GM19240 (cell line): ENCODE results near the gene RRP36.
"Not testable (repeated sequence)": the region's sequence is repeated elsewhere in the genome, so short reads cannot be mapped to it uniquely, and the experiment has no call there.

Source experiments
- DNase-seq: peaks from one replicate; pipeline ENCODE4 v3.0.0; 2011; ENCODE audit warnings: low spot score; ENCODE audit not compliant: insufficient read length

Gene RRP36

DNA sequence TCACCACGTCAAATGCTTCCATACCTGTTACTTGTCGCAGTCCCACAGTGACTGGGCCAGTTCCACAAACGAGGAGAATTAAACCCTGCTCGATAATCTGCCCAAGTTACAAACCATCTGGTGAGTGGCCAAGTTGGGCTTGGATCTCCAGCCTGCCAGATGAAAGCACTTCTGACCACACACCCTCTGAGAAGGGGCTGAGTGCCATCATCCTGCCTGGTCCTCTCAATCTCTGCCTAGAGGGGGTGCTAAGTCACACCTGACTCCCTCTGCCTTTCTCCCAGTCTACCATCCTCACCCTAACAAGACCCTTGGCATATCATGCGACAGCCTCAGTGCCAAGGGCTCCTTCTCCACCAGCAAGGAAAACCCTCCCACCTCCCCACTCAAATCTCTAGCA, 15.8 kb downstream of the RRP36 start:
- no peak for DNase-seq

DNA sequence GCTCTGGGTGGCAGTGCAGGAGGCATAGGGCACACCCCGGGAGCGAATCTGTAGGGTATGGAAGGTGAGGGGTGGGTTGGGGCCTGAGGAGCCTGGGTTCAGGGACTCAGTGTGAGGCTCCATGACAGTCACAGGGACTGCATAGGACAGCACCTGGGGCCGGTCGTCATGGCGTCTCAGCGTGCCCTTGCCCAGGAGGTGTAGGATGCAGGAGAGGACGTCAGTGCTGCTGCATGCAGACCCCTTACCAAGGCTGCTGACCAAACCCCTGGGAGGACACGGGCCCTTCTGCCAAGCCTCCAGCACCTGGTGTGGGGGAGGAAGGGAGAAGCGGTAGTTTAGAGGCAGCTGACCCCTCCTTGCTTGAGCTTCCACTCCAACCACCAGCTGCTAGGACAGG, 16.3 kb downstream of the RRP36 start:
- DNase-seq = no peak

DNA sequence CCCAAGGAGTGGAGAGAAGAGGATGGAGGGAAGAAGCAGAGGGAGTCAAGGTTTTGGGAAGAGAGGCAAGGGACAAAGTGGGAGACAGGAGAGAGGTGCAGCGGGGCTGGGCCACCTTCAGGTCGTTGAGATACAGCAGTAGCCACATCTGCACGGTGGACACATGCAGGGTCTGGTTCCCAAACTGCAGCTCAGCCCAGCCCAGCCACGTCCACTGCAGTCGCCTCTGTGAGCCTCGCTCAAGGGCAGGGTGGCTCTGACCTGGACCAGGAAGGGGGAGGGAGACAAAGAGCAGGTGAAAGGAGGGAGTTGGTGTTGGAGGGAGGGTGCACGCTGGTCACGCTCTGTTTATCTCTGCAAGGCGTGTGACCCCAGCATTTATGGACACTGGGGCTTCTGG, 17.3 kb downstream of the RRP36 start:
- no peak for DNase-seq

DNA sequence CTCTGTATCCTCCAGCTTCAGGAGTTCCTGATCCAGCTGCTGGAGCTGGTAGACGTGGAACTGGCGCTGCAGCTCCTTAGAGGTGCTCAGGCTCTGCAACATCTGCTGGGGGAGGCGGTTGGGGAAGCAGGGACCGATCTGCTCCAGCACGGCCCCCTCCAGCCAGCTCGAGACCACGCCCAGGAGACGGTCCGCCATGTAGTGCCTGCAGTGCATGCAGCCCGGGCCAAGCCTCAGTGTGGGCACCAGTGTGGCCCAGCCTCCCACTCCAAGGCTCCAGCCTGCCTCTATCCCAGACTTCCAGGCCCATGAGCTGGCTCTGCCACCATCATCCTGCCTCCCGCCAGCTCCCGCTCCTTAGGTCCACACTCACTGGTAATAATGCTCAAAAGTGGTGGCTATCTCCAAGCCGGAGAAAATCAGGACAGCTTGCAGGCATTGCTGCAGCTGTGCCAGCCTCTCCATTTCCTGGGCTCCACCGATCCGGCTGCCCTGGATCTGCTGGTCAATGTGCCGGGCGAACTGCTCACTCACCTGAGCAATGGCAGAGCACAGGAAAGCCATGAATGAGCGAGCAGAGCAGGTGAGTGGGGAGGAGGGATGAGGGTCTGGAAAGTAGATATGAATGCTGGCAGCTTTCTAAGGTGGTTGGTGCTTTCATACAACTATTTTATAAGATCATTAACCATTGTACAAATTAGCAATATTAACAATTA, 19.3 kb downstream of the RRP36 start:
- no peak for DNase-seq

DNA sequence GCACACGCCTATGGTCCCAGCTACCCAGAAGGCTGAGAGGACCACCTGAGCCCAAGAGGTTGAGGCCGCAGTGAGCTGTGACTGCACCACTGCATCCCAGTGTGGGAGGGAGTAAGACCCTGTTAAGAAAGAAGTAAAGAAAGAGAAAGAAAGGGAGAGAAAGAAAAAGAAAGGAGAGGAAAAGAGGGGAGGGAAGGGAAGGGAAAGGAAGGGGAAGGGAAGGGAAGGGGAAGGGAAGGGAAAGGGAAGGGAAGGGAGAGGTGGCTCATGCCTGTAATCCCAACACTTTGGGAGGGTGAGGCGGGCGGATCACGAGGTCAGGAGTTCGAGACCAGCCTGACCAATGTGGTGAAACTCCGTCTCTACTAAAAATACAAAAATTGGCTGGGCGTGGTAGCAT, 20.1 kb downstream of the RRP36 start:
- DNase-seq = not testable (repeated sequence)

DNA sequence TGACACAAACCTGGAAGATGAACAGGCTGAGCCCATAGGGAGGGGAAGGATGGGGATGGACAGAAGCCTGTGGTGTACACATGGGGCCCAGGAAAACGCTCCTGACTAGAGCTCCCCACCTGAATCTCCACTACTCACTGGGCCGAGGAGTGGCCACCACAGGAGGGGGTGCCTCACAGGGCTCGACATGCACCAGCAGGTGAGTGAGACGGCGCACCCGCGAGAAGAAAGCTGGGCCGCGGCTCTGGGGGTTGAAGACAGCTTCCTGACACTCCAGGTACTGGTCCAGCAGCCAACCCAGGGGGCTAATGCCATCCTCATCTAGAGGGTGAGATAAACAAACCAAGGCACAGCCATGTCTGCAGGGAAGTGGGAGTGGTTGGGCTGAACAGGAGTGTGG, 21.9 kb downstream of the RRP36 start:
- no peak for DNase-seq

DNA sequence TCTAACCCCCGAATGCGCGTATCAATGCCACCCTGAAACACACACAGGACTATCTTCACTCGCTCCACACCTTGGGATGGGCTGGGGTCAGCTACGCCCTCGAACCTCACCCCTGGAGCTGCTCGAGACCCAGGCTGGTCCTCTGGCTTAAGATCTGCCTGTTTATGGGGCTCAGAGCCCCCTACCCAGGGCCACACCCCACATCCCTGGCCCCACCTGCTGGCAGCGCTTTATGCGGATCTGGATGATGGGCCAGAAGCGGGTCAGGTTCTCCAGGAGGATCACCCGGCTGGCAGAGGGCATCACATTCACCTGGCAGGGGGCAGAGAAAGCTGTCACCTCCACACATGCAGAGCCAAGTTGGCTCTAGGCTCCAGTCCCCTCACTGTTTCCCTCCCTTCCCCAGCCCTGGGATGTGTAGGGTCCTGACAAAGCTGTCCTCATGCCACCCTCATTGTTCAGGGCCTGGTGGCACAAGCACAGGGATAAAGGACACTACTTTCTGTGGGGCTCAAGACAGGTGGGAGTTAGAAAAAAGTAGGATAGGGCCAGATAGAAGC, 24.0 kb downstream of the RRP36 start:
- DNase-seq = no peak

DNA sequence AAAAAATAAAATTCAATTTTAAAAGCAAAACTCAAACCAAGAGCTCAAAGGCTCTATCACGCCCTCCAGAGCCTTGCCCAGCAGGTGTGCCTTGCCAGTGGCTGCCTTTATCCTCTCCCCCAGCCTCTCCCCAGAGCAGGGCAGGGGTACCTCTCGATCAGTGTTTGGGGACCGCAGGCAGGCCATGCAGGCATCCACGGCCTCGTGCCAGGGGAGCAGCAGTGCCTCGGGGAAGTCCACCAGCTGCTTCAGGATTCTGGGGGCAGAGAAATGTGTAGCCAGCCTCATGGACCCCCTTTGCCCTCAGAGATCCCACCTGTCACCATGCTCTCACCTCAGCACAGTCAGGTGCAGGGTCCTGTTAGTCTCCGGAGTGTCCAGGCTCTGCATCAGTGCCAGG, 26.6 kb downstream of the RRP36 start:
- DNase-seq = no peak

DNA sequence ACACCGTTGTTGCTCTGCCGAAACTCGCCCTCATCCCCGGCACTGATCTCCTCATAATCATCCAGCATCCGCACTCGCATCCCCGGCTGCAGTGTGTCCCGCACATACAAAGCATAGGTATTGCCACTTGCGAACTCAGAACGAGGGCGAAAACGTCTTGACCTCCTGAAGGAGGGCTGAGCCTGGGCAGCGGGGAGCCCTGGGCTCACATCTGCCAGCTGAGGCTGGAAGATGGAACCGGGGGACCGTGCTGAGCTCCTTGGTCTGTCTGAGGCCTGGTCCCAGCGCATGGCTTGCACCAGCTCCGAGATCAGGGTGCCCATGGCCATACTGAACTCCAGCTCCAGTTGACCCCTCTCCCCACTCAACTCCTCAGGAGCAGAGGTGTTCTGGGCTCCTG, 29.6 kb downstream of the RRP36 start:
- no peak for DNase-seq

DNA sequence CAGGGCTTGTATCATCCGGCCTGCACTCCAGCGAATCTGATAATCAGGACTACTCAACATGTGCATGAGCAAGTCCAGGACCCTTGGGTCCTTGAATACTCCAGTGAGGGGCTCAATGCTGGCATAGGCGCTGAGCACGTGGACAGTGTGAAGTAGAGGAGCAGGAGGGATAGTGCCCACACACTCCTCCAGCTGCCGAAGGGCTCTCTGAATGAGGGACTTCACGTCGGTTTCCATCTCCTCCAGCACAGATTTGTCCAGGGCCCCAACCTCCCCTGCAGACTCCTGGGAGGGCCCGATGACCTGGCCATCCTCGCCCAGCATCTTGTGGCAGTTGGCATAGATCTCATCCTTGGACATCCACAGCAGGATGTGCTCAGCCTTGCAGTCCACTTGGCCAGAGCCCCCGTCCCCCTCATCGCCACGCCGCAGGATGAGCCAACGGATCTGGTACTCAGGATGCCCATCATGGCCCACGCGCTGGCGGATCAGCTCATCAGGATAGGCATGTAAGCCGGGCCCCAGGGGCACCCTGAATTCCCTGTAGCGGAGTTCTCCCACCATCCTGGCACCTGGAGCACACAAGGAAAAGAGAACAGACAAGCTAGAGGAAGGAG, 30.9 kb downstream of the RRP36 start:
- DNase-seq = no peak

DNA sequence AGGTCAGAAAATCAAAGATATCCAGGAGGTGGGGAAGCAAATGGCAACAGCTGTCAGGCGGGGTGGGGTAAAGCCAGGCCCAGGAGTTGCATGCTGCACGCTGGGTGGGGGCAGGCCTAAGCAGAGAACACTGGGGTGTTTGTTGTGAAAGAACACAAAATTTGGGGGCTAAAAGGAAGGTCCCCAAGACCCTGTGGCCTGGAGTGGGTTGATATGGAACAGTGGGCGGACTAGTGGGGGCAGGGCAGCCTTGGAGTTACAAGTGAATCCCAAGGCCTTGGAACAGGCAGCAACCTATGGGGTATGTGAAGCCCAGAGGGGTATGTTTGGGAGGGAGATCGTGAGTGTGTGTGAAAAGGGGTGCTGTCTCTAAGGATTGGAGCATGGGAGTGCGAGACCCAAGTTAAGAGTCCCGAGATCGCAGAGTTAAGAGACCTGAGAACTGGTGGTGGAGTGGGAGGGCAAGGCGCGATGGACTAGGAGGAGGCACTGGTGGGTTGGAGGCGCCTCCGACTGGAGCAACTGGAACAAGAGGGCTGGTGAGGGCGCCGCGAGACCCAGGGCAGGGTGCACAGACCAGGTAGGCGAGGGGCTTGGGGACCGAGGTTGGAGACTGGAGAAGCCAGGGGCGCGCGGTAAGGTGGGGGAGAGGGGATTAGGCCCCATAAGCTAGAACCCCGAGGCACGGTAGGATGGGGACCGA, 31.6 kb downstream of the RRP36 start:
- DNase-seq = no peak

DNA sequence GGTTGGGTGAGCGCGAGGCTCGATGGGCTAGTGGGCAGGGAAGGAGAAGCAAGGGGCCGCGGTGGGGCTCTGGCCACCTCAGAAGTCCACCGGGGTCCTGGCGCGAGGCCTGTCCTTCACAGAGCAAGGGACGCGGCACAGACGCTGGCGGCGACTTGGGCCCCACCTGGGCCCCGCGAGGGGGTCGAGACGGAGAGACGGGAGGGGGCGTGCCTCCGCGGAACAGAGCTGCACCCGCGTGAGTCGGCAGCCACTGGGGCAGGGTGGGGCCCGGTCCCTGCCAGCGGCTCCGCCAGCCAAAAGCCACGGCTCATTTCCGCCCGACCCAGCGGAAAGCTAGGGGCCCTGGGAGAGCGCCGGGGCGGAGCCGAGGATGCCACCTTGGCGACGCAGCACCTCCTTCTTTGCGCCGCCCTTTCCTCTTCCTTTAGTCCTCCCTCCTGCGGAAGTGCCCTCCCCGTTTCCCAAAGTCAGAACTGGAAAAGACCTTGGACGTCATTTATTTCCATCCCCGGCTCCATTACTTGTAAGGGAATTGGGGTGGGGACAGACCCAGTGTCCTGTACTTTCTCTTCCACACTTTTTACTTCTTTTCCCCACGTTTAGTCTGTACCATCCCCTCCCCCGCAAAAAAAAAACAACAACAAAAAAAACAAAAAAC, 32.3 kb downstream of the RRP36 start, which contains the start of gene CUL7:
TSS of gene CUL7 (minus strand) at position 307 of the 661 bp plus-strand sequence. CDS start 1,063 bp downstream, outside the sequence.
- peak; percentile 91 for DNase-seq

DNA sequence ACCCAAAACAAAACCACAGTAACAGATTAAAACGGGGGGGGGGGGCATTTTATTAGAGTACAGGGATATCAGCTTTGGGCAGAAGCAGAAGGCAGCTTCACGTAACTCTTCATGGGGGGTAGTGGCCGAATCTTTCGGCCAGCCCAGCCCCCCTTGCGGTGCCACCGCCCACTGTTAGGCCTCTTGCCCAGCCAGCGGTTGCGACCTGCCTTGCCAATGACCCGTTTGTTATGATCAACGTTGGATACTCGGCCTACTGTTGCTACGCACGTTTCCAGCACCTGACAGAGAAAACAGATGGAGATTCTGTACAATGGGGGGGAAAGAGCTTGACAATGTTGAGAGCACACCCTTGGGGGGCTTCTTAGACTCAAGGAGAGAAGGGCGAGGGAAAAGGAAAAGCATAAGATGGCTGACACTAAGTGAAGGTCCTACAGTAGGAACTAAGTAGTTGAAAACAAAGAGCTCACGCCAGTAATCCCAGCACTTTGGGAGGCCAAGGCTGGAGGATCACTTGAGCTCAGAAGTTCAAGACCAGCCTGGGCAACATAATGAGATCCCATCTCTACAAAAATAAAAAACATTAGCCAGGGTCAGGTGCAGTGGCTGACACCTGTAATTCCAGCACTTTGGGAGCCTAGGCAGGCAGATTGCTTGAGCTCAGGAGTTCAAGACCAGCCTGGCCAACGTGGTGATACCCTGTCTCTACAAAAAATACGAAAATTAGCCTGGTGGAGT, 33.0 kb downstream of the RRP36 start:
- DNase-seq = no peak

DNA sequence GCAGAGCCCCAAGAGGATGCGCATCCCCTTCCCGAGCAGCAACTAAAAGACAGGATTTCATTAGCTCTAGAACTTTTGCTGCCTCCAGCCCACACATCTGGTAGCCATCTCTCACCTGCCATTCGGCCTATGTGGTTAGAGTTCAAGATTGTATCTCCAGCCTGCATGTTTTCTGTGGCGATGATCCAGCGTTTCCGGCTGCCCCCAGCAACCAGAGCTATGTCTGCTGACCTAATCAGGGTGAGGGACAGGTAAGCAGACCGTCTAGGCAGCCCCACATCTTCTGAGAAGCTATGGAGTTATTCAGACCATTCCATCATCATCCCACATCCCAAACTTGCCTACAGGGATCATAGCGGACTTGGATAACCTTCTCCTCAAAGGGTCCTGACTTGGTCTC, 34.5 kb downstream of the RRP36 start:
- no peak for DNase-seq

DNA sequence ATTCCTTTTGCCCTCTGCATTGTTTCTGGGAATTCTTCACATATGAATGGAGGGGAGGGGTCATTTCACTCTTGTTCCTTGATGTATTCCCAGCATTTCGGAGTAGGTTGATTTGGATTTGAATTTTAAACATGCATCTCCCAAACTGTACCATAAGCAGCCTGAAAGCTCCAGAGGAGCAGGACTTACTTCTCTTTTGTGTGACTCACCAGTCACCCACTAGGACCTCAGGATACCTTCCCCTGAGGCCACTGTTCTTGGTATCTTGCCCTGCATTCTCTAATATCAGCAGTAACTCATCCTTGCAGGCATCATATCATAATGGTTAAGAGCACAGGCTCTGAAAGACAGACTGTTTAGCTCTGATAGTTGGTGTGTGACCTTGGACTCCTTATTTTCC, 37.1 kb downstream of the RRP36 start:
- no peak for DNase-seq

DNA sequence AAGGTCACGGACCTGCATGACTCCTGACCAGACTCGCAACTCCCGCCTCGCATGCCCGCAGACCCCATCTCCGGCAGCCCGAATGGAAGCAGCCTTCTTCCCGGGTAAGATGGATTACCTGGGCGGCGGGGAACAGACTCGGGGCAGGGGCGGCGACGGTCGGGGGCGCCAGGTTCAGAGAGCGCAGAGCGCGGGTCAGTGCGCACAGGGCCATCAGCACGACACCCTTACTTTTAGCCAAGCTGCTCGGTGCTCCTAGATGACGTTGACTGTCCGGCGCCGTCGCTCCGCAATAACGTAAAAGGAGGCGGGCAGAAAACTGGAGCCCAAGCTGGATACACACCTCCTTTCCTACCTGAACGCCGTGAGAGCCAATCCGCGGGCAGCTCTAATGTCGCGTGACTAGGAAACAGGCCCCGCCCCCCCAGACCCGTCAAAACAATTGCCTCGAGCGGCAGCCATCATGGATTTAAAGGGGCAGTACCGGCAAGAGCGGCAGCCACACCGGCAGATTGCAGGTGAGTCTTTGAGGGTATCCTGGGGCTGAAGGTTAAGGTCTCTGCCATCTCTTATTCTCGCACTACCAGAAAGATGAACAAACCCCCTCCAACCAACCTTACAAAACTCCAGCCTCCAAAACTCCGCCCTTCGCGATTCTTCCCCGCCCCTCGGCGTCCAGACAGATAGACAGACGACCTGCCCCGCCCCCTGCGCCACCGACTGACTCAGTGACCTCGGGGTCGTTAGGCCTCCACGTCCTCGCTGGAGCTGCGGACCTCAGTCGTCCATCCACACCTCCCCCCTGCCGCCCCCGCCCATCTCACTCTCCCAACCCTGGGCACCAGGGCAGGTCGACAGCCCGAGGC, 38.0 kb downstream of the RRP36 start, which contains the start of the genes KLC4 and MRPL2:
TSS of gene KLC4 (plus strand) at position 464 of the 866 bp plus-strand sequence. CDS start 1,705 bp downstream, outside the sequence.
TSS of gene MRPL2 (minus strand) at position 267 of the 866 bp plus-strand sequence. CDS start at position 214, 53 bp downstream.
- DNase-seq = peak; percentile 99

DNA sequence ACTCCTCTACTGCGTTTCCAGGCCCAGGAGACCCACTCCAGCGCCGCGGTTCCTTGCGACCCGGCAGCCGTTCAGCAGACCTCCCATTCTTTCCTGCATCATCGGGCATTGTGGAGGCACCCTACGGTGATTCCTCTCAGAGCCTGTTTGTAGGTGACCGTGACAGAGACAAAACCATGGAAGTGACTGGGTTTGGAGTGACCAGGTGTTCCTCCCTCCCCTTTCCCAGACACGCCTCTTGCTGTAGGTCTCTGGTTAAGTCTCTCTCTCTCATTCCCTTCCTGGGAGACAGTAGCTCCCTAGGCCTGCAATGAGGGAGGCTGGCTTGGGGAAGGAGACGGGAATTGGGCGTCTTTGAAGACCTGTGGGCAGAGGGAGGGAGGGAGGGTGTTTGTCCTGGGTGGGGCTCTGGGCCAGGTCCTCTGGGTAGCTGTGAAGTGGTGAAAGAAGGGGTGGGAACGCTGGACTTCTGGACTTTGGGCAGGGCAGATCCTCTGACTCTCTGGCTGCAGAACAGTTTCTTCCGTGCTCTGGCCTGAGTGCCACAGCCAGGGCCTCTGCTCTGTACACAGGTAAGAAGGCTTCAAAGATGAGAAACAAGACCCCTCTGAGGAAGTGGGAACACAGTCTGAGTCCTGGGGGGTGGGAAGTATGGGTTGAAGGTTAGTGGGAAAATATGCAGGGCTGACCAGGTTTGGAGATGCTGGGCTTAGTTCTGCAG, 38.8 kb downstream of the RRP36 start:
- DNase-seq = no peak

DNA sequence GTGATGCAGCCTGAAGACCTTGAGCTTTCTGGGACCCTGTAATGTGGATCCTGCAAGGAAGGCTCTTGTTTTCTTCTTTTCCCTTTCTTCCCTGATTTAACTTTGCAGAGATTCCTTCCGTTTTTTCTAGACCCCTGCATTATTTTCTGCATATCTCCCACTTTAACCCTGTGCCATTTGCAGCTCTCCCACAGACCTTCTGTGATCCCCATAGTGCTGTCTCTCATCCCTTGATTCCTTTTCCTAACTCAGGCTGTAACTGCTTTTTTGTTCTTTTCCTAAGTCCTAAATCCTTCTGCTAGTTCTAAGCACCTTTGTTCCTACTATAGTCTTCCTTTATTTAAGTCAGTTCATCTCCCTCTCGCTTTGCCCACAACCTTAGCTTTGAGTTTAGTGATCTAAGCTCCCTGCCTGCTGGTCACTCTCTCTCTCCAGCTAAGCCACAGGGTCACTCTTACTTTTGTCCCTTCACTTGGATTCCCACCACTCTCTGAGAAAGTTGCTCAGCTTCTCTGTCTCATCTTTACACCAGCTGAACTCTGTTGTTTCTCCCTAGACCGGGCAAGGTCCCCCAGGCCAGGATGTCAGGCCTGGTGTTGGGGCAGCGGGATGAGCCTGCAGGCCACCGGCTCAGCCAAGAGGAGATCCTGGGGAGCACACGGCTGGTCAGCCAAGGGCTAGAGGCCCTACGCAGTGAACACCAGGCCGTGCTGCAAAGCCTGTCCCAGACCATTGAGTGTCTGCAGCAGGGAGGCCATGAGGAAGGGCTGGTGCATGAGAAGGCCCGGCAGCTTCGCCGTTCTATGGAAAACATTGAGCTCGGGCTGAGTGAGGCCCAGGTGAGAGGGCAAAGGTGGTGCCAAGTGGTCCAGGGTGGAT, 39.6 kb downstream of the RRP36 start:
- no peak for DNase-seq
